Astrocyte (in vitro differentiated cells and primary cell): ENCODE measurements around the gene PRKRA. TPM values are rescaled to one million over a fixed set of nuclear protein-coding genes. Genes with fewer than 3 reads are reported as not detected.
A peak's percentile ranks its signal among the peaks of the same experiment; 100 is the strongest.

ENCODE experiments used
- DNase-seq: peaks from one replicate; pipeline ENCODE4 v3.0.0-alpha.2; 2010; ENCODE audit warnings: low read depth
- FAIRE-seq: peaks from 2 replicates; lab custom pipeline; 2011; peaks lifted over from hg19 to GRCh38; lab: Jason Lieb, UNC
- H2AFZ ChIP-seq: 2 replicates; pipeline ENCODE4 v1.6.0; 2012; ENCODE audit warnings: low read depth, low read length, inconsistent platforms
- H3K27ac ChIP-seq: 2 replicates; pipeline ENCODE4 v1.5.1; 2011; ENCODE audit warnings: low read depth, low read length, inconsistent platforms
- H3K27me3 ChIP-seq: 2 replicates; pipeline ENCODE4 v1.6.0; 2011; ENCODE audit warnings: low read length, inconsistent platforms; ENCODE audit not compliant: insufficient read depth
- H3K36me3 ChIP-seq: 2 replicates; pipeline ENCODE4 v1.5.1; 2011; ENCODE audit warnings: low read length, inconsistent platforms; ENCODE audit not compliant: insufficient read depth
- H3K4me1 ChIP-seq: 2 replicates; pipeline ENCODE4 v1.5.1; 2011; ENCODE audit warnings: low read length, inconsistent platforms; ENCODE audit not compliant: insufficient read depth
- H3K4me2 ChIP-seq: 2 replicates; pipeline ENCODE4 v1.6.0; 2012; ENCODE audit warnings: low read length, inconsistent platforms
- H3K4me3 ChIP-seq: 2 replicates; pipeline ENCODE4 v1.5.1; 2011; ENCODE audit warnings: low read depth, mild to moderate bottlenecking, low read length, inconsistent platforms; ENCODE audit not compliant: insufficient read depth
- H3K79me2 ChIP-seq: 2 replicates; pipeline ENCODE4 v1.6.0; 2012; ENCODE audit warnings: mild to moderate bottlenecking, low read length, inconsistent platforms; ENCODE audit not compliant: insufficient read depth
- H3K9ac ChIP-seq: 2 replicates; pipeline ENCODE4 v1.6.0; 2012; ENCODE audit warnings: mild to moderate bottlenecking, low read length, inconsistent platforms
- H3K9me3 ChIP-seq: 2 replicates; pipeline ENCODE4 v1.5.1; 2012; ENCODE audit warnings: low read depth, mild to moderate bottlenecking, low read length, inconsistent platforms; ENCODE audit not compliant: insufficient read depth
- H4K20me1 ChIP-seq: 2 replicates; pipeline ENCODE4 v1.6.0; 2012; ENCODE audit warnings: low read length, inconsistent platforms; ENCODE audit not compliant: insufficient read depth
- H3K27ac Mint-ChIP-seq: one replicate; pipeline ENCODE4 v1.8.0; 2021; ENCODE audit warnings: mild to moderate bottlenecking, mixed read lengths; ENCODE audit not compliant: unreplicated experiment
- H3K27me3 Mint-ChIP-seq: one replicate; pipeline ENCODE4 v1.8.0; 2021; ENCODE audit warnings: low read depth, mixed read lengths; ENCODE audit not compliant: unreplicated experiment
- H3K36me3 Mint-ChIP-seq: one replicate; pipeline ENCODE4 v1.8.0; 2021; ENCODE audit warnings: low read depth, mixed read lengths; ENCODE audit not compliant: unreplicated experiment
- H3K4me1 Mint-ChIP-seq: one replicate; pipeline ENCODE4 v1.8.0; 2021; ENCODE audit warnings: low read depth, mixed read lengths; ENCODE audit not compliant: unreplicated experiment
- H3K4me3 Mint-ChIP-seq: one replicate; pipeline ENCODE4 v1.8.0; 2021; ENCODE audit warnings: mild to moderate bottlenecking, moderate library complexity, mixed read lengths; ENCODE audit not compliant: unreplicated experiment
- H3K9me3 Mint-ChIP-seq: one replicate; pipeline ENCODE4 v1.8.0; 2021; ENCODE audit warnings: mild to moderate bottlenecking, mixed read lengths; ENCODE audit not compliant: unreplicated experiment
- EZH2 ChIP-seq: IDR thresholded peaks from 2 replicates; pipeline ENCODE4 v1.6.1; 2012; ENCODE audit warnings: mild to moderate bottlenecking, low read length, inconsistent platforms; ENCODE audit not compliant: insufficient read depth
- total RNA-seq: library from RNA; stranded (reverse); gene quantifications from 2 replicates; pipeline ENCODE4 v1.2.1, GENCODE V29; 2021
- TF ChIP-seq, protein P1 (sequence below): IDR thresholded peaks from 2 replicates; pipeline ENCODE4 v1.5.1; 2011; ENCODE audit warnings: low read depth, mild to moderate bottlenecking, inconsistent platforms, low read length, moderate library complexity; ENCODE audit not compliant: insufficient read depth

PRKRA gene
- total RNA-seq, 1 donor from 2014 or later = 43.2 TPM

DNA sequence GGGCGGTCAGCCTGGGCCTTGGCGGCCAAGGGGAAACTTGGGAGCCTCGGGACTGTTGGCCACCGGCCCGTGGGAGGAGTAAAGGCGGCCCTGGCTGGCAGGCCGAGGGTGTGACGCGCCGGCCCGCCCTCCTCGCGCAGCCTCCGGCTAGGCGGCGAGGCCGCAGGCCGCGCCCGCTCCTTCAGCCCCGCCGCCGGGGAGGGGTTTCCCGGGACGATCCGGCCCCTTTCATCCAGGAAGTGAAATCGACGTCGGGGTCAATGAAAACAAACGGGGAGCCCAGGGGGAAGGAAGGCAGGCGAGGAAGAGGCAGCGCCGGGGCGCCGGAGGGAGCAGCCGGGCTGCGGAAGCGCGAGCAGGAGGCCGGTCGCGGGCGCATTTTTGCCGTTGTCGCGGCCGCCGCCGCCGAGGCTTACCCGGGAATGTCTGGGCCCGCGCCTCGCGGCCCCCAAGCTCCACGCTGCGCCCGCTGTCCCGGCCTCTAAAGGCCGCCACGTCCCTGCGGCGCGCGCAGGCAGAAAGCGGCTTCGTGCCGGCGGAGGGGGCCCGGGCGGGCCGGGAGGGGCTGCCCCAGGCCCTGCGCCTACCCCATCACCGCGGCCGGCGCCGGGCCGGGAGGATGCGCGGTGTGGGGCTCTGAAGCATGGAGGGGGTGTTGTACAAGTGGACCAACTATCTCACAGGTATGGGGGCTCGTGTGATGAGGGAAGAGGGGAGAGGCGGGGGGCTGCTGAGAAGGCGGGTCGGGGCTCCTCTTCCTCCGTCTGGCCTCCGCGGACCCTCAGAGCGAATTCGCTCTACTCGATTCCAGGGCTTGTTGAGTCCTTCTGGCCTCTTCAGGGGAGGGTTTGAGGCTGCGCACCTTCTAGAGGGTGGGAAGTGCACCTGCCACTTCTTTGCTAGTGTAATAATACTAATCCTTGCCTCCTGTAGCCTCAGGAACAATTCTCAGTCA lies 29.5 kb upstream of the PRKRA start, which contains the start of gene PLEKHA3:
TSS of gene PLEKHA3 (plus strand) at position 231 of the 955 bp plus-strand sequence. CDS start at position 644, 413 bp downstream.
- Mint-ChIP-seq H3K4me1 (peaks cover 17% of the 10 kb centered on the region), H3K27me3 (no peaks in the 10 kb centered on the region), H3K27ac (peak within 1 kb of the TSS; percentile 98), H3K36me3 (no peaks in the 10 kb centered on the region), H3K9me3 (no peaks in the 10 kb centered on the region), H3K4me3 (peak within 1 kb of the TSS; percentile 96)
- Histone ChIP-seq H3K36me3 (no peaks in the 10 kb centered on the region), H3K9ac (peak within 1 kb of the TSS; percentile 94), H2AFZ (peak within 1 kb of the TSS; percentile 31), H3K27me3 (no peaks in the 10 kb centered on the region), H3K79me2 (peaks cover 66% of the 10 kb centered on the region), H3K4me1 (peaks cover 33% of the 10 kb centered on the region), H3K4me3 (peak within 1 kb of the TSS; percentile 98), H3K4me2 (peak within 1 kb of the TSS; percentile 94), H3K27ac (peak within 1 kb of the TSS; percentile 93), H3K9me3 (no peaks in the 10 kb centered on the region), H4K20me1 (peaks cover 41% of the 10 kb centered on the region)
- FAIRE-seq (no peak), DNase-seq (peak; percentile 89)
- TF ChIP-seq EZH2 = no peak
- TF ChIP-seq, protein P1, sequence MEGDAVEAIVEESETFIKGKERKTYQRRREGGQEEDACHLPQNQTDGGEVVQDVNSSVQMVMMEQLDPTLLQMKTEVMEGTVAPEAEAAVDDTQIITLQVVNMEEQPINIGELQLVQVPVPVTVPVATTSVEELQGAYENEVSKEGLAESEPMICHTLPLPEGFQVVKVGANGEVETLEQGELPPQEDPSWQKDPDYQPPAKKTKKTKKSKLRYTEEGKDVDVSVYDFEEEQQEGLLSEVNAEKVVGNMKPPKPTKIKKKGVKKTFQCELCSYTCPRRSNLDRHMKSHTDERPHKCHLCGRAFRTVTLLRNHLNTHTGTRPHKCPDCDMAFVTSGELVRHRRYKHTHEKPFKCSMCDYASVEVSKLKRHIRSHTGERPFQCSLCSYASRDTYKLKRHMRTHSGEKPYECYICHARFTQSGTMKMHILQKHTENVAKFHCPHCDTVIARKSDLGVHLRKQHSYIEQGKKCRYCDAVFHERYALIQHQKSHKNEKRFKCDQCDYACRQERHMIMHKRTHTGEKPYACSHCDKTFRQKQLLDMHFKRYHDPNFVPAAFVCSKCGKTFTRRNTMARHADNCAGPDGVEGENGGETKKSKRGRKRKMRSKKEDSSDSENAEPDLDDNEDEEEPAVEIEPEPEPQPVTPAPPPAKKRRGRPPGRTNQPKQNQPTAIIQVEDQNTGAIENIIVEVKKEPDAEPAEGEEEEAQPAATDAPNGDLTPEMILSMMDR = no peak

GRCh38 chr2:178479758-178480226 lies 28.8 kb upstream of the PRKRA start:
- no peak for DNase-seq
- H3K27me3 Mint-ChIP-seq = no peaks in the 10 kb centered on the region
- Histone ChIP-seq H3K27me3 (no peaks in the 10 kb centered on the region), H3K27ac (peak overlapping the region; percentile 74), H3K79me2 (peaks cover 59% of the 10 kb centered on the region), H3K4me2 (peak overlapping the region; percentile 90), H3K36me3 (no peaks in the 10 kb centered on the region), H3K9ac (peak overlapping the region; percentile 87), H4K20me1 (peaks cover 34% of the 10 kb centered on the region), H3K9me3 (no peaks in the 10 kb centered on the region), H2AFZ (peak overlapping the region; percentile 31), H3K4me1 (peaks cover 26% of the 10 kb centered on the region), H3K4me3 (peak overlapping the region; percentile 46)
- peak overlapping the region; percentile 91 for H3K4me3 Mint-ChIP-seq
- H3K27ac Mint-ChIP-seq = peak overlapping the region; percentile 98
- FAIRE-seq = no peak
- H3K9me3 Mint-ChIP-seq = no peaks in the 10 kb centered on the region
- no peaks in the 10 kb centered on the region for H3K36me3 Mint-ChIP-seq
- TF ChIP-seq, protein P1 = no peak
- TF ChIP-seq EZH2 = no peak
- H3K4me1 Mint-ChIP-seq = peaks cover 17% of the 10 kb centered on the region
